ENCODE measurements around the gene EPHB2. TPM values are rescaled to one million over a fixed set of nuclear protein-coding genes. Genes with fewer than 3 reads are reported as not detected.

The EPHB2 gene
- total RNA-seq, 1 donor from 2014 or later, result 10.7 TPM

GRCh38 chr1:22835636-22836319 is 125.1 kb downstream of the EPHB2 start:
- Mint-ChIP-seq H3K36me3 (ENCODE audit: low read depth, unreplicated experiment) (no peaks in the 10 kb centered on the region), H3K27ac (ENCODE audit: unreplicated experiment) (no peak overlapping the region), H3K27me3 (ENCODE audit: unreplicated experiment) (peaks cover 2% of the 10 kb centered on the region), H3K9me3 (ENCODE audit: unreplicated experiment) (no peaks in the 10 kb centered on the region), H3K4me3 (ENCODE audit: unreplicated experiment) (no peak overlapping the region), H3K4me1 (ENCODE audit: unreplicated experiment) (no peaks in the 10 kb centered on the region)
- no peak for DNase-seq (ENCODE audit: low spot score)
- TF ChIP-seq CTCF (IDR thresholded peaks at IDR 0.05; ENCODE audit: unreplicated experiment), result no peak

- H3K27ac Mint-ChIP-seq (ENCODE audit: unreplicated experiment), result no peak overlapping the region
- H3K4me3 Mint-ChIP-seq (ENCODE audit: unreplicated experiment), result no peak overlapping the region
- no peaks in the 10 kb centered on the region for H3K36me3 Mint-ChIP-seq (ENCODE audit: low read depth, unreplicated experiment)
- no peaks in the 10 kb centered on the region for H3K4me1 Mint-ChIP-seq (ENCODE audit: unreplicated experiment)
- DNase-seq (ENCODE audit: low spot score), result no peak
- H3K9me3 Mint-ChIP-seq (ENCODE audit: unreplicated experiment), result no peaks in the 10 kb centered on the region
- peaks cover 2% of the 10 kb centered on the region for H3K27me3 Mint-ChIP-seq (ENCODE audit: unreplicated experiment)
- TF ChIP-seq CTCF (IDR thresholded peaks at IDR 0.05; ENCODE audit: unreplicated experiment), result no peak
Observed at GRCh38 chr1:22836850-22837249, 126.2 kb downstream of the EPHB2 start.

- no peaks in the 10 kb centered on the region for H3K9me3 Mint-ChIP-seq (ENCODE audit: unreplicated experiment)
- no peak for TF ChIP-seq CTCF (IDR thresholded peaks at IDR 0.05; ENCODE audit: unreplicated experiment)
- H3K27me3 Mint-ChIP-seq (ENCODE audit: unreplicated experiment), result peaks cover 2% of the 10 kb centered on the region
- H3K27ac Mint-ChIP-seq (ENCODE audit: unreplicated experiment), result no peak overlapping the region
- no peak overlapping the region for H3K4me3 Mint-ChIP-seq (ENCODE audit: unreplicated experiment)
- DNase-seq (ENCODE audit: low spot score), result no peak
- no peaks in the 10 kb centered on the region for H3K36me3 Mint-ChIP-seq (ENCODE audit: low read depth, unreplicated experiment)
- no peaks in the 10 kb centered on the region for H3K4me1 Mint-ChIP-seq (ENCODE audit: unreplicated experiment)
Observed at GRCh38 chr1:22837332-22837731, 126.7 kb downstream of the EPHB2 start.

- Mint-ChIP-seq H3K27me3 (ENCODE audit: unreplicated experiment) (peaks cover 2% of the 10 kb centered on the region), H3K4me3 (ENCODE audit: unreplicated experiment) (no peak overlapping the region), H3K9me3 (ENCODE audit: unreplicated experiment) (no peaks in the 10 kb centered on the region), H3K27ac (ENCODE audit: unreplicated experiment) (no peak overlapping the region), H3K4me1 (ENCODE audit: unreplicated experiment) (no peaks in the 10 kb centered on the region), H3K36me3 (ENCODE audit: low read depth, unreplicated experiment) (no peaks in the 10 kb centered on the region)
- DNase-seq (ENCODE audit: low spot score), result no peak
- TF ChIP-seq CTCF (IDR thresholded peaks at IDR 0.05; ENCODE audit: unreplicated experiment), result no peak
Observed at GRCh38 chr1:22838965-22839364, 128.3 kb downstream of the EPHB2 start.

GRCh38 chr1:22839806-22840205 is 129.2 kb downstream of the EPHB2 start:
- no peaks in the 10 kb centered on the region for H3K4me1 Mint-ChIP-seq (ENCODE audit: unreplicated experiment)
- H3K27ac Mint-ChIP-seq (ENCODE audit: unreplicated experiment), result no peak overlapping the region
- H3K4me3 Mint-ChIP-seq (ENCODE audit: unreplicated experiment), result no peak overlapping the region
- H3K27me3 Mint-ChIP-seq (ENCODE audit: unreplicated experiment), result peaks cover 2% of the 10 kb centered on the region
- no peaks in the 10 kb centered on the region for H3K9me3 Mint-ChIP-seq (ENCODE audit: unreplicated experiment)
- DNase-seq (ENCODE audit: low spot score), result no peak
- no peaks in the 10 kb centered on the region for H3K36me3 Mint-ChIP-seq (ENCODE audit: low read depth, unreplicated experiment)
- no peak for TF ChIP-seq CTCF (IDR thresholded peaks at IDR 0.05; ENCODE audit: unreplicated experiment)

All from endothelial cell (in vitro differentiated cells).